Measurements from ENCODE around the gene UBE2V1.

UBE2V1 gene

GRCh38 chr20:50042370-50043313, 70.3 kb downstream of the UBE2V1 start:
- no CpG with 5 or more reads among the region's 10 CpGs for WGBS (ENCODE audit: extremely low coverage, insufficient coverage, insufficient read length)
- Histone ChIP-seq H2AK5ac (ENCODE audit: low read length) (peak overlapping the region; percentile 70), H3K18ac (ENCODE audit: low read length) (peak overlapping the region; percentile 27), H3K27ac (ENCODE audit: low read depth, low read length) (no peak overlapping the region), H3K27me3 (ENCODE audit: insufficient read depth, low read length) (no peaks in the 10 kb centered on the region), H3K79me2 (ENCODE audit: control insufficient read depth, insufficient read depth, low read length, poor library complexity) (peaks cover 6% of the 10 kb centered on the region), H2BK12ac (ENCODE audit: low read length) (peak overlapping the region; percentile 97), H2BK5ac (ENCODE audit: low read depth, low read length, poor library complexity) (peak overlapping the region; percentile 62), H3K4ac (ENCODE audit: low read depth, low read length) (no peak overlapping the region), H3K4me3 (ENCODE audit: low read depth, low read length) (no peak overlapping the region), H3K4me1 (ENCODE audit: control insufficient read depth in 1 of 2, insufficient read depth in 2 of 2, low read length in 2 of 2) (peaks cover 46% of the 10 kb centered on the region in 2 experiments), H3K14ac (ENCODE audit: low read length) (peak overlapping the region; percentile 42), H3K79me1 (ENCODE audit: low read length) (peaks cover 56% of the 10 kb centered on the region), H4K8ac (ENCODE audit: low read depth, low read length) (peak overlapping the region; percentile 30), H4K12ac (ENCODE audit: low read depth, low read length) (no peak overlapping the region), H3K23ac (ENCODE audit: low read length) (no peak overlapping the region), H3K9ac (ENCODE audit: low read length) (no peak overlapping the region), H3K36me3 (ENCODE audit: control insufficient read depth in 1 of 2, insufficient read depth in 2 of 2, low read length in 2 of 2) (no peaks in the 10 kb centered on the region), H2AFZ (ENCODE audit: insufficient read depth, low read length, poor library complexity) (peak overlapping the region; percentile 24), H3K4me2 (ENCODE audit: low read length) (no peak overlapping the region), H4K91ac (ENCODE audit: low read depth, low read length) (peak overlapping the region; percentile 100), H3K9me3 (ENCODE audit: insufficient read depth, low read depth, low read length) (no peaks in the 10 kb centered on the region), H2BK120ac (ENCODE audit: insufficient read depth, low read length, poor library complexity) (peak overlapping the region; percentile 72)
- no peak for DNase-seq

DNA sequence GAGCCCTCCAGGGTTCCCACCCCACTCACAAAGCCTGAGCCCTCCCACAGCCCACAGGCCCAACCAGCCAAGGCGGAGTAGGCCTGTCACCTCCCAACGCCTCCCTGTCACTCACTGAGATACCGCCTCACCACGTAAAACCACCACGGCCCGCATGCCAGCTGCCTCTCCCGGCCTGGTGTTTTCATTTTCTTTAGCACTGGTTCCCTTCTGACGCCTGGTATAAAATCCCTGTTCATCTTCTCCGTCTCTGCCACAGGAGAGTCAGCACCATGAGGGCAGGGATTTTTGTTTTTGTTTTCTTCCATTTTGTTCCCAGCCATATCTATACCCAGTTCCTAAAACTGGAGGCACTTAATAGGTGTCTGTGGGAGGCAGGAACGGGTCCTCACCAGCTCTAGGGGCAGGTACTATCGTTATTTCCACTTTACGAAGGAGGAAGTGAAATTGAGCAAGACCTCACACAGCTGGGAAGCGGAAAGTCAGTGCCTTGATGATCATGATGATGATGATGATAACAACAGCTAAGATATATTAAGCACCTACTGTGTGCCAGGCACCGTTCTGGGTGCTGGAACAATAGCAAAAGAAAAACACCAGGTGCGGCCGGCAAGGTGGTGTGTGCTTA, 71.6 kb downstream of the UBE2V1 start:
- Histone ChIP-seq H3K79me2 (ENCODE audit: control insufficient read depth, insufficient read depth, low read length, poor library complexity) (peaks cover 6% of the 10 kb centered on the region), H2AK5ac (ENCODE audit: low read length) (peak overlapping the region; percentile 98), H3K4me3 (ENCODE audit: low read depth, low read length) (no peak overlapping the region), H2BK120ac (ENCODE audit: insufficient read depth, low read length, poor library complexity) (peak overlapping the region; percentile 99), H3K4ac (ENCODE audit: low read depth, low read length) (peak overlapping the region; percentile 75), H2AFZ (ENCODE audit: insufficient read depth, low read length, poor library complexity) (peak overlapping the region; percentile 78), H4K91ac (ENCODE audit: low read depth, low read length) (peak overlapping the region; percentile 100), H3K27ac (ENCODE audit: low read depth, low read length) (peak overlapping the region; percentile 98), H3K4me1 (ENCODE audit: control insufficient read depth in 1 of 2, insufficient read depth in 2 of 2, low read length in 2 of 2) (peaks cover 45 to 50% of the 10 kb centered on the region in 2 experiments), H3K23ac (ENCODE audit: low read length) (no peak overlapping the region), H2BK5ac (ENCODE audit: low read depth, low read length, poor library complexity) (peak overlapping the region; percentile 93), H3K9ac (ENCODE audit: low read length) (no peak overlapping the region), H2BK12ac (ENCODE audit: low read length) (peak overlapping the region; percentile 86), H3K18ac (ENCODE audit: low read length) (peak overlapping the region; percentile 97), H3K79me1 (ENCODE audit: low read length) (peaks cover 66% of the 10 kb centered on the region), H4K12ac (ENCODE audit: low read depth, low read length) (peak overlapping the region; percentile 45), H4K8ac (ENCODE audit: low read depth, low read length) (peak overlapping the region; percentile 71), H3K9me3 (ENCODE audit: insufficient read depth, low read depth, low read length) (no peaks in the 10 kb centered on the region), H3K36me3 (ENCODE audit: control insufficient read depth in 1 of 2, insufficient read depth in 2 of 2, low read length in 2 of 2) (no peaks in the 10 kb centered on the region), H3K4me2 (ENCODE audit: low read length) (no peak overlapping the region), H3K14ac (ENCODE audit: low read length) (peak overlapping the region; percentile 95), H3K27me3 (ENCODE audit: insufficient read depth, low read length) (no peaks in the 10 kb centered on the region)
- WGBS (ENCODE audit: extremely low coverage, insufficient coverage, insufficient read length): no CpG with 5 or more reads among the region's 16 CpGs
- peak; percentile 84 to 91 for DNase-seq

GRCh38 chr20:50040432-50041245, 72.3 kb downstream of the UBE2V1 start:
- H3K9ac ChIP-seq (ENCODE audit: low read length): no peak overlapping the region
- H3K79me2 ChIP-seq (ENCODE audit: control insufficient read depth, insufficient read depth, low read length, poor library complexity): peaks cover 6% of the 10 kb centered on the region
- H3K27me3 ChIP-seq (ENCODE audit: insufficient read depth, low read length): no peaks in the 10 kb centered on the region
- peak overlapping the region; percentile 45 for H4K12ac ChIP-seq (ENCODE audit: low read depth, low read length)
- H2BK5ac ChIP-seq (ENCODE audit: low read depth, low read length, poor library complexity): peak overlapping the region; percentile 93
- no CpG with 5 or more reads among the region's 17 CpGs for whole genome bisulfite sequencing (ENCODE audit: extremely low coverage, insufficient coverage, insufficient read length)
- peaks cover 45 to 50% of the 10 kb centered on the region in 2 experiments for H3K4me1 ChIP-seq (ENCODE audit: control insufficient read depth in 1 of 2, insufficient read depth in 2 of 2, low read length in 2 of 2)
- H3K4me3 ChIP-seq (ENCODE audit: low read depth, low read length): no peak overlapping the region
- H2BK120ac ChIP-seq (ENCODE audit: insufficient read depth, low read length, poor library complexity): peak overlapping the region; percentile 99
- no peaks in the 10 kb centered on the region for H3K9me3 ChIP-seq (ENCODE audit: insufficient read depth, low read depth, low read length)
- peak overlapping the region; percentile 95 for H3K14ac ChIP-seq (ENCODE audit: low read length)
- peak; percentile 66 to 78 for DNase-seq
- H2BK12ac ChIP-seq (ENCODE audit: low read length): peak overlapping the region; percentile 86
- no peaks in the 10 kb centered on the region for H3K36me3 ChIP-seq (ENCODE audit: control insufficient read depth in 1 of 2, insufficient read depth in 2 of 2, low read length in 2 of 2)
- H2AFZ ChIP-seq (ENCODE audit: insufficient read depth, low read length, poor library complexity): peak overlapping the region; percentile 78
- H4K91ac ChIP-seq (ENCODE audit: low read depth, low read length): peak overlapping the region; percentile 100
- no peak overlapping the region for H3K23ac ChIP-seq (ENCODE audit: low read length)
- peak overlapping the region; percentile 97 for H3K18ac ChIP-seq (ENCODE audit: low read length)
- peak overlapping the region; percentile 71 for H4K8ac ChIP-seq (ENCODE audit: low read depth, low read length)
- peaks cover 66% of the 10 kb centered on the region for H3K79me1 ChIP-seq (ENCODE audit: low read length)
- peak overlapping the region; percentile 75 for H3K4ac ChIP-seq (ENCODE audit: low read depth, low read length)
- peak overlapping the region; percentile 98 for H2AK5ac ChIP-seq (ENCODE audit: low read length)
- H3K27ac ChIP-seq (ENCODE audit: low read depth, low read length): peak overlapping the region; percentile 98
- no peak overlapping the region for H3K4me2 ChIP-seq (ENCODE audit: low read length)
